Sigmoid colon (tissue), 4 donors: ENCODE data around the gene TNNC2.

Experiments used
- EP300 ChIP-seq, 4 donors: sonication (generic); formaldehyde crosslinking; IDR thresholded peaks; one replicate each; pipeline ENCODE4 v1.6.1; 2017; ENCODE audit warnings: antibody characterized with exemption in 4 of 4
- TF ChIP-seq, protein P1 (sequence below), 4 experiments: fragments of 450-650 bp in 3 of 4; fragments of 200-600 bp in 1 of 4; IDR thresholded peaks; one replicate each; pipeline ENCODE4 v1.5.1; 2016 to 2019; ENCODE audit warnings: antibody characterized with exemption in 4 of 4, mild to moderate bottlenecking in 3 of 4, moderate library complexity in 2 of 4

DNA sequence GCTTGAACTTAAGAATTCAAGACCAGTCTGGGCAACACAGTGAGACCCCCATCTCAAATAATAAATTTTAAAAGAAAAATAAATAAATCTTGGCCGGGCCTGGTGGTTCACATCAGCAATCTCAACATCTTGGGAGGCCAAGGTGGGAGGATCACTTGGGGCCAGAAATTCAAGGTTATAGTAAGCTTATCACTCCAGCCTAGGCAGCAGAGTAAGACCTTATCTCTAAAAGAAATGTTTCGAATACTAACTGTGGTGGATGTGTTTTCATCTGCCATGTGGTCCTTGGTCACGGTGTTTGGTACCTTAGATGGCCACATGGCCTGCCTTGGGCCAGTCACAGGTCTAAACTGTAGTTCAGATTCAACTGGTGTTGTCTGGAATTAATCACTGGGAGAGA is 8.9 kb downstream of the TNNC2 start:
- TF ChIP-seq, protein P1, sequence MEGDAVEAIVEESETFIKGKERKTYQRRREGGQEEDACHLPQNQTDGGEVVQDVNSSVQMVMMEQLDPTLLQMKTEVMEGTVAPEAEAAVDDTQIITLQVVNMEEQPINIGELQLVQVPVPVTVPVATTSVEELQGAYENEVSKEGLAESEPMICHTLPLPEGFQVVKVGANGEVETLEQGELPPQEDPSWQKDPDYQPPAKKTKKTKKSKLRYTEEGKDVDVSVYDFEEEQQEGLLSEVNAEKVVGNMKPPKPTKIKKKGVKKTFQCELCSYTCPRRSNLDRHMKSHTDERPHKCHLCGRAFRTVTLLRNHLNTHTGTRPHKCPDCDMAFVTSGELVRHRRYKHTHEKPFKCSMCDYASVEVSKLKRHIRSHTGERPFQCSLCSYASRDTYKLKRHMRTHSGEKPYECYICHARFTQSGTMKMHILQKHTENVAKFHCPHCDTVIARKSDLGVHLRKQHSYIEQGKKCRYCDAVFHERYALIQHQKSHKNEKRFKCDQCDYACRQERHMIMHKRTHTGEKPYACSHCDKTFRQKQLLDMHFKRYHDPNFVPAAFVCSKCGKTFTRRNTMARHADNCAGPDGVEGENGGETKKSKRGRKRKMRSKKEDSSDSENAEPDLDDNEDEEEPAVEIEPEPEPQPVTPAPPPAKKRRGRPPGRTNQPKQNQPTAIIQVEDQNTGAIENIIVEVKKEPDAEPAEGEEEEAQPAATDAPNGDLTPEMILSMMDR (IDR thresholded peaks at IDR 0.05), result no peak
- TF ChIP-seq EP300 (IDR thresholded peaks at IDR 0.05), result no peak
